HCT116 (cell line): ENCODE measurements around the gene DMKN. TPM values are rescaled to one million over a fixed set of nuclear protein-coding genes. Genes with fewer than 3 reads are reported as not detected.

Source experiments
- ATAC-seq: fragments of 200-7000 bp; cut with Tn5 transposase; 2 replicates; pipeline ENCODE4 v1.9.1; 2020; ENCODE audit warnings: mild to moderate bottlenecking, moderate library complexity
- BruUV-seq: library from RNA; stranded (reverse); fragments of 400-500 nt; replicated peaks from 2 replicates; lab custom pipeline; 2021; lab: Mats Ljungman, UMichigan
- CTCF ChIA-PET: fragments of 300-600 bp; sonication (Branson Sonifier 250); formaldehyde crosslinking; loops from one replicate; lab custom pipeline; 2021; ENCODE audit warnings: antibody characterized with exemption; lab: Charles Lee
- POLR2A ChIA-PET: fragments of 300-600, 350-600 bp; sonication (Branson Sonifier 250); formaldehyde crosslinking; loops from one replicate; lab custom pipeline; 2021; ENCODE audit warnings: antibody characterized with exemption; lab: Charles Lee
- RAD21 ChIA-PET, 2 experiments: fragments of 300-600 bp; sonication (Branson Sonifier 250); formaldehyde crosslinking; loops; one replicate each; lab custom pipeline; 2023; ENCODE audit warnings: low total read pairs in 2 of 2; ENCODE audit not compliant: uncharacterized antibody in 2 of 2, unreplicated experiment in 2 of 2, low non-redundant PET in 1 of 2; lab: Charles Lee
- DNase-seq: peaks from one replicate; pipeline ENCODE4 v3.0.0-alpha.2; 2010; ENCODE audit warnings: low read depth, low spot score
- H2AFZ ChIP-seq: fragments of 200-600 bp; shearing (Covaris generic), sonication (generic); 2 replicates; pipeline ENCODE4 v1.6.1; 2017; ENCODE audit warnings: low read depth, mixed run types, mixed read lengths, antibody characterized with exemption, low read length; ENCODE audit not compliant: poor library complexity, severe bottlenecking
- H3K27ac ChIP-seq: 2 replicates; pipeline ENCODE4 v1.5.1; 2012; ENCODE audit warnings: low read depth, low read length
- H3K27me3 ChIP-seq: fragments of 200-600 bp; sonication (generic); 2 replicates; pipeline ENCODE4 v1.6.1; 2016; ENCODE audit warnings: mixed run types, low read length, mixed read lengths; ENCODE audit not compliant: insufficient read depth
- H3K36me3 ChIP-seq, 2 experiments: fragments of 200-500 bp in 1 of 2; fragments of 200-600 bp in 1 of 2; sonication (Bioruptor generic) in 1 of 2; sonication (generic) in 1 of 2; 2 replicates each; pipeline versions ENCODE4 v1.5.1 to v1.6.1; 2014 to 2016; ENCODE audit warnings: low read length in 2 of 2, inconsistent platforms in 1 of 2, mixed read lengths in 1 of 2, mixed run types in 1 of 2; ENCODE audit not compliant: insufficient read depth in 2 of 2, control insufficient read depth in 1 of 2
- H3K4me1 ChIP-seq, 2 experiments: fragments of 200-600 bp in 1 of 2; sonication (generic) in 1 of 2; 2 replicates each; pipeline versions ENCODE4 v1.5.1 to v1.6.1; 2012 to 2017; ENCODE audit warnings: low read length in 2 of 2, inconsistent platforms in 1 of 2, mild to moderate bottlenecking in 1 of 2, mixed read lengths in 1 of 2, mixed run types in 1 of 2, moderate library complexity in 1 of 2; ENCODE audit not compliant: insufficient read depth in 2 of 2, control insufficient read depth in 1 of 2
- H3K4me2 ChIP-seq: fragments of 200-600 bp; sonication (generic); 2 replicates; pipeline ENCODE4 v1.6.1; 2017; ENCODE audit warnings: mixed run types, low read length, mixed read lengths
- H3K4me3 ChIP-seq, 2 experiments: fragments of 200-600 bp in 1 of 2; sonication (generic) in 1 of 2; replicated peaks in 1 of 2; 2 replicates each; pipeline ENCODE4 v1.5.1; 2011 to 2016; ENCODE audit warnings: low read length in 2 of 2, control low read depth in 1 of 2, low read depth in 1 of 2, mild to moderate bottlenecking in 1 of 2, mixed read lengths in 1 of 2, mixed run types in 1 of 2
- H3K79me2 ChIP-seq: fragments of 200-600 bp; sonication (generic); 2 replicates; pipeline ENCODE4 v1.6.1; 2017; ENCODE audit warnings: mild to moderate bottlenecking, mixed run types, low read length, moderate library complexity, mixed read lengths; ENCODE audit not compliant: insufficient read depth
- H3K9ac ChIP-seq: fragments of 200-600 bp; sonication (generic); 2 replicates; pipeline ENCODE4 v1.6.1; 2016; ENCODE audit warnings: low read length, mixed read lengths
- H3K9me2 ChIP-seq: fragments of 200-600 bp; sonication (generic), shearing (Covaris generic); 2 replicates; pipeline ENCODE4 v1.6.1; 2017; ENCODE audit warnings: mixed run types, mild to moderate bottlenecking, moderate library complexity; ENCODE audit not compliant: insufficient read depth
- H3K9me3 ChIP-seq, 2 experiments: fragments of 200-500 bp in 1 of 2; fragments of 200-600 bp in 1 of 2; sonication (Bioruptor generic) in 1 of 2; sonication (generic) in 1 of 2; 2 replicates each; pipeline ENCODE4 v1.6.1; 2014 to 2017; ENCODE audit warnings: low read length in 2 of 2, mixed read lengths in 2 of 2, inconsistent platforms in 1 of 2, low read depth in 1 of 2, mild to moderate bottlenecking in 1 of 2, mixed run types in 1 of 2, moderate library complexity in 1 of 2; ENCODE audit not compliant: control insufficient read depth in 1 of 2, insufficient read depth in 1 of 2
- H4K20me1 ChIP-seq: fragments of 200-600 bp; sonication (generic), shearing (Covaris generic); 2 replicates; pipeline ENCODE4 v1.6.1; 2017; ENCODE audit warnings: mixed run types, mild to moderate bottlenecking, moderate library complexity; ENCODE audit not compliant: insufficient read depth
- CBX3 ChIP-seq: IDR thresholded peaks from 2 replicates; pipeline ENCODE4 v1.6.1; 2012; ENCODE audit warnings: low read depth
- CTCF ChIP-seq, 3 experiments: fragments of 200-600 bp in 1 of 3; sonication (generic) in 1 of 3; IDR thresholded peaks in 2 of 3; conservative IDR thresholded peaks in 1 of 3; 2 replicates each; pipeline ENCODE4 v1.5.1; 2012 to 2017; ENCODE audit warnings: low read depth in 2 of 3, low read length in 2 of 3, antibody characterized with exemption in 1 of 3, borderline replicate concordance in 1 of 3, control low read depth in 1 of 3, mild to moderate bottlenecking in 1 of 3, mixed read lengths in 1 of 3, mixed run types in 1 of 3, moderate library complexity in 1 of 3; ENCODE audit not compliant: insufficient read depth in 1 of 3
- EGR1 ChIP-seq: IDR thresholded peaks from 2 replicates; pipeline ENCODE4 v1.6.1; 2012; ENCODE audit warnings: low read depth
- ELF1 ChIP-seq: IDR thresholded peaks from 2 replicates; pipeline ENCODE4 v1.6.1; 2012; ENCODE audit warnings: low read depth, borderline replicate concordance
- EZH2 ChIP-seq: fragments of 200-600 bp; sonication (generic); IDR thresholded peaks from 2 replicates; pipeline ENCODE4 v1.6.1; 2017; ENCODE audit warnings: antibody characterized with exemption, mixed run types
- EZH2phosphoT487 ChIP-seq: fragments of 200-600 bp; IDR thresholded peaks from 2 replicates; pipeline ENCODE4 v1.6.1; 2018; ENCODE audit warnings: antibody characterized with exemption, borderline replicate concordance
- JUND ChIP-seq: IDR thresholded peaks from 2 replicates; pipeline ENCODE4 v1.6.1; 2012
- POLR2A ChIP-seq: IDR thresholded peaks from 2 replicates; pipeline ENCODE4 v1.7.0; 2011; ENCODE audit warnings: borderline replicate concordance; ENCODE audit not compliant: insufficient read depth, insufficient read length; ENCODE audit errors: extremely low read depth
- POLR2AphosphoS5 ChIP-seq: IDR thresholded peaks from 2 replicates; pipeline ENCODE4 v1.6.1; 2011; ENCODE audit warnings: mild to moderate bottlenecking, low read depth, low read length, moderate library complexity
- RAD21 ChIP-seq: IDR thresholded peaks from 2 replicates; pipeline ENCODE4 v1.6.1; 2012; ENCODE audit warnings: low read depth, mild to moderate bottlenecking
- SIN3A ChIP-seq: IDR thresholded peaks from 2 replicates; pipeline ENCODE4 v1.6.1; 2012; ENCODE audit warnings: low read depth
- SP1 ChIP-seq: IDR thresholded peaks from 2 replicates; pipeline ENCODE4 v1.6.1; 2012; ENCODE audit warnings: low read depth
- TCF7L2 ChIP-seq: IDR thresholded peaks from 2 replicates; pipeline ENCODE4 v1.7.0; 2011; ENCODE audit warnings: borderline replicate concordance, inconsistent platforms; ENCODE audit not compliant: insufficient read depth, insufficient read length; ENCODE audit errors: extremely low read depth
- ZBTB33 ChIP-seq: IDR thresholded peaks from 2 replicates; pipeline ENCODE4 v1.6.1; 2011; ENCODE audit warnings: mild to moderate bottlenecking, low read length, moderate library complexity; ENCODE audit not compliant: insufficient replicate concordance; ENCODE audit errors: extremely low read depth
- ZFX ChIP-seq: fragments of 450-650 bp; IDR thresholded peaks from 2 replicates; pipeline ENCODE4 v1.6.1; 2017
- ZNF274 ChIP-seq: fragments of 200-500 bp; sonication (Bioruptor generic); IDR thresholded peaks from 2 replicates; pipeline ENCODE4 v1.6.1; 2014; ENCODE audit warnings: mild to moderate bottlenecking, low read depth, low read length, inconsistent platforms
- intact Hi-C: fragments of 100-400 bp; cut with micrococcal nuclease; formaldehyde crosslinking; loops from 2 replicates; pipeline ENCODE4 v1.10.0; 2022
- total RNA-seq: library from RNA; stranded (reverse); gene quantifications from one replicate; pipeline ENCODE4 v1.2.1, GENCODE V29; 2021; ENCODE audit not compliant: unreplicated experiment
- TF ChIP-seq, protein P1 (sequence below): IDR thresholded peaks from 2 replicates; pipeline ENCODE4 v1.6.1; 2012
- TF ChIP-seq, protein P2 (sequence below): IDR thresholded peaks from 2 replicates; pipeline ENCODE4 v1.6.1; 2012

Gene DMKN
- total RNA-seq, 1 experiment from 2014 or later: 246 TPM

- Histone ChIP-seq H3K27me3 (no peaks in the 10 kb centered on the region), H3K4me2 (no peak overlapping the region), H2AFZ (no peak overlapping the region), H3K4me1 (no peaks in the 10 kb centered on the region), H3K79me2 (peaks cover 15% of the 10 kb centered on the region; the same call in 1 of the 2 replicates), H3K9me2 (no peaks in the 10 kb centered on the region), H3K4me3 (no peak overlapping the region), H3K27ac (no peak overlapping the region), H4K20me1 (no peaks in the 10 kb centered on the region), H3K9me3 (no peaks in the 10 kb centered on the region), H3K9ac (no peak overlapping the region), H3K36me3 (peaks cover 33 to 37% of the 10 kb centered on the region in 2 experiments; a peak in 3 of 4 replicates)
- no TSS peak for BruUV-seq
- 0 out of 2 replicates have a peak, but pooled peaks have one; percentile 15 for ATAC-seq
- intact Hi-C loops: no loop called here
- TF ChIP-seq CTCF (IDR thresholded peaks at IDR 0.05 in 2 of 3, conservative IDR thresholded peaks at IDR 0.05 in 1 of 3; ENCODE audit: borderline replicate concordance in 1 of 3, insufficient read depth in 1 of 3, low read depth in 2 of 3, low read length in 2 of 3): no peak
- TF ChIP-seq ZFX: no peak
- TF ChIP-seq EZH2phosphoT487: no peak
- TF ChIP-seq CBX3: no peak
- TF ChIP-seq EGR1: no peak
- no peak for TF ChIP-seq SIN3A
- TF ChIP-seq ZNF274: no peak
- no peak for TF ChIP-seq ZBTB33
- TF ChIP-seq, protein P1, sequence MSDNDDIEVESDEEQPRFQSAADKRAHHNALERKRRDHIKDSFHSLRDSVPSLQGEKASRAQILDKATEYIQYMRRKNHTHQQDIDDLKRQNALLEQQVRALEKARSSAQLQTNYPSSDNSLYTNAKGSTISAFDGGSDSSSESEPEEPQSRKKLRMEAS: no peak
- no peak for TF ChIP-seq POLR2A
- TF ChIP-seq JUND: no peak
- no peak for TF ChIP-seq TCF7L2
- TF ChIP-seq ELF1: no peak
- TF ChIP-seq, protein P2, sequence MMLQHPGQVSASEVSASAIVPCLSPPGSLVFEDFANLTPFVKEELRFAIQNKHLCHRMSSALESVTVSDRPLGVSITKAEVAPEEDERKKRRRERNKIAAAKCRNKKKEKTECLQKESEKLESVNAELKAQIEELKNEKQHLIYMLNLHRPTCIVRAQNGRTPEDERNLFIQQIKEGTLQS: no peak
- no peak; the same call in 1 of the 2 replicates for TF ChIP-seq POLR2AphosphoS5
- TF ChIP-seq SP1: no peak
- TF ChIP-seq RAD21: no peak
- no peak for TF ChIP-seq EZH2
- no peak for DNase-seq
- ChIA-PET POLR2A (no interaction called here), CTCF (interaction anchor here (1.3 kb wide), 1 partner anchor 8 kb away, joined by 3 read pairs; no protein-coding TSS in a partner anchor), RAD21 (no interaction called here)
Measured at GRCh38 chr19:35501684-35502083, 11.8 kb downstream of the DMKN start.
